Right hindlimb (tissue), 1 donor: ENCODE data around the gene AKNA.

Experiments used
- DNase-seq: peaks from one replicate; pipeline ENCODE4 v3.0.0-alpha.2; 2018

Gene AKNA

GRCh38 chr9:114413861-114414301, 26.1 kb upstream of the AKNA start:
- DNase-seq: no peak

GRCh38 chr9:114412048-114412683, 24.4 kb upstream of the AKNA start:
- no peak for DNase-seq

DNA sequence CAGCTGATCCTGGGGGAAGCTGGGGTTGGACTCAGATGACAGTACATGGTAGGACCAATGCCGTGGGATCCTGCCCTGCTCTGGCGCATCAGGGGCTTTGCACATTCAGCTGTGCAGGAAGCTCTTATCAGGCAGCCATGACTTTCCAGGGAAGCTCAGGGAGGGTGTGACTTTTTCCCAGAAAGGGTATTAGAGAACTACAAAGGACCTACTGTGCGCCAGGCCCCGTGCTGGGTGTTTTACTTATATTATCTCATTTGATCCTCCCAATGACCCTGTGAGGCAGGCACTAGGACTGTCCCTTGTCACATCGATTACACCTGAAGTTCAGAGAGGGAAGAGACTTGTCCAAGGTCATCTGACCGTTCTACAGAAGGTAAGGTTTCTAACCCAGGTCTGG, 23.7 kb upstream of the AKNA start:
- DNase-seq: no peak

- DNase-seq: no peak
Observed at GRCh38 chr9:114410910-114411309, 23.1 kb upstream of the AKNA start.

GRCh38 chr9:114409842-114410241, 22.1 kb upstream of the AKNA start:
- no peak for DNase-seq

DNA sequence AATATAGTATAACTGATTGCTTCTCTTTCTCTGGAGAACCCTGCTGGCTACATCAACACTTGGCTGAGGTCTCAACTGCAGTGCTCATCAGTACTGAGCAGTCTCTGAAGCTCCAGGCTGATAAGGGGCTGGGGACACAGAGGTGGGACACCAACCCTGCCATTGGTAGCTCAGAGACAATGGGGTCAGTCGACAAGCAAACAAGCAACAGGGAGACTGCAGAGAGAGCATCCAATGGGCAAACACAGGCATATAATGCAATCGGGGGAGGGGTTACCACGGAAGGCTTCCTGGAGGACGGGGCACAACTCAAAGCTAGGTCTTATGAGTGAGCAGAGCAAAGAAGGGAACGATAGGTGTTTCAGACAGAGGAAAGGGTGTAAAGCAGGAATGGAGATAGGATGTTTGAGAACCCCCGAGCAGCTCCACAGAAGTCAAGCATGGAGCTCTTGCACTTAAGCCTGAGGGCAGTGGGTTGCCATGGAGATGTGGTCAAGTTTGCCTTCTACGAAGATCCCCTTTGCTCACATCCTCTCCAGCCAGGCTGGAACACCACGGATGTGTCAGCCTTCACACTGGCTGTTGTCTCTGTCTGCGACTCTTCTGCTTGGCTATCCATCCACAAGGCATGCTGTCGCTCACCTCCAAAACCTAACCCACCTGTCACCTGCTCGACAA, 21.5 kb upstream of the AKNA start:
- DNase-seq: no peak

DNA sequence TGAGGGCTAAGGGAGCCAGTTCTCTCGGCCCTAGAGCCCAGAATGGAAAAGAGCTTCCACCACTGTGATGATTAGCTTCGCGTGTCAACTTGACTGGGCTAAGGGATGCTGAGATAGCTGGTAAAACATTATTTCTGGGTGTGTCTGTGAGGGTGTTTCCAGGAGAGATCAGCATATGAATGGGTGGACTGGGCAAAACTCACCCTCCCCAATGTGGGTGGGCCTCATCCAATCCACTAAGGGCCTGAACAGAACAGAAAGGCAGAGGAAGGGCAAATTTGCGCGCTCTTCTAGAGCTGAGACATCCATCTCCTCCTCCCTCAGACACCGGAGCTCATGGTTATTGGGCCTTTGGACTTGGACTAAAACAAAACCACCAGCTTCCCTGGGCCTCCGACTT, 20.9 kb upstream of the AKNA start:
- no peak for DNase-seq

DNA sequence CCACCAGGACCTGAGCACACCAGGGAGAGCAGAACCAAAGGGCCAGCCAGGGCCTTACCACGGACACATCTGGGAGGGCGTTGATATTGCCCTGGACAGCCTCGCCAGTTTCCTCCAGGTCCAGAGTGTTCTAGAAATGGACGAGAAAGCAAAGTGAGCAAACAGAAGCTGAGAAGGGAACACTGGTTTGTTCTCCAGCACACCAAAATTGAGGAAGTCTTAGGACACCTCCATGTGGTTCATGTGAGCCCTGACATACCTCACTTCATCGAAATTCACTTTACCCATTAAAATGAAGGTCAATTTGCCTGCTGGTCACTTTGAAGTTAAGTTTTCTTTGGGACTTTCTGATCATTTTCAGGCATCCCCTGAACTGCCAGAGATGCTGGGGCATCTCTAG, 20.1 kb upstream of the AKNA start:
- no peak for DNase-seq

DNA sequence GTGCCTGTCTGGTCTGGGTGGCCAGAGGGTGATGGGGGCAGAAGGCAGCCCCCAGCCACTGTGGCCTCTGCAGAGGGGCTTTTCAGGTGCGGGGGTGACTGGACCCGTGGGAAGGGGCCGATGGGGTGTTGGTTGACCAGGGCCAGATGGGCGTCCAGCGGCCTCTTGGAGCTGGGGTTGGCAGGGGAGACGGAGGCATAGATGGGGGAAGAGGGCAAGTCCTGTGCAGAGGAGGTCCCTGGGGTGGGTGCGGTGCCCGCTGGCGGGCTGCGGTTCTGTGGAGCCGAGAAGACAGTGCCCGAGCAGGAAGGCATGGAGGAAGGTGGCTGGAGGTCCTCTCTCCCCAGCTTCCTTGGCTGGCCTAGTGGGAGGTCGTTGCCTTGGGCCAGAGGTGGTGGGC, 18.7 kb upstream of the AKNA start:
- no peak for DNase-seq

GRCh38 chr9:114405294-114406034, 17.7 kb upstream of the AKNA start:
- peak; percentile 85 for DNase-seq

DNA sequence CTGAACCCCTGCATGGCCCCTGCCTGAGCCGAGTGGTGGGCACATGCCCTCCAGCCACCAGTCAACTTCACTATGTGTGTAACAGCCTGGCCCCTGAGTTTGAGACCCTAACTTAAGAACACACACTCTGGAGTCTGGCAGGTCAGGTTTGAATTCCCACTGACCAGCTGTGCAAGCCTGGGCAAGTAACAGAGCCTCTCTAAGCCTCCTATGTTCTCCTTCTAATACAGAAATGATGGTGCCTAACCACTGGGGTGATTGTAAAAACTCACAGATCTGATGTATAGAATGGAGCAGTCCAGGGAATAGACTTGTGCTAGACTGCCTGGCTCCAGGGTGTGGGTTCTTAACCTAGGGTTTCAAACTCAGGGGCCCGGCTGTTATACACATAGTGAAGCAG, 16.7 kb upstream of the AKNA start:
- DNase-seq: no peak

- no peak for DNase-seq
Observed at GRCh38 chr9:114403153-114403756, 15.5 kb upstream of the AKNA start.

- no peak for DNase-seq
Observed at GRCh38 chr9:114401344-114401743, 13.6 kb upstream of the AKNA start.

- DNase-seq: no peak
Observed at GRCh38 chr9:114400772-114401171, 13.0 kb upstream of the AKNA start.

GRCh38 chr9:114400219-114400618, 12.4 kb upstream of the AKNA start:
- no peak for DNase-seq

GRCh38 chr9:114399381-114399780, 11.6 kb upstream of the AKNA start:
- DNase-seq: no peak

DNA sequence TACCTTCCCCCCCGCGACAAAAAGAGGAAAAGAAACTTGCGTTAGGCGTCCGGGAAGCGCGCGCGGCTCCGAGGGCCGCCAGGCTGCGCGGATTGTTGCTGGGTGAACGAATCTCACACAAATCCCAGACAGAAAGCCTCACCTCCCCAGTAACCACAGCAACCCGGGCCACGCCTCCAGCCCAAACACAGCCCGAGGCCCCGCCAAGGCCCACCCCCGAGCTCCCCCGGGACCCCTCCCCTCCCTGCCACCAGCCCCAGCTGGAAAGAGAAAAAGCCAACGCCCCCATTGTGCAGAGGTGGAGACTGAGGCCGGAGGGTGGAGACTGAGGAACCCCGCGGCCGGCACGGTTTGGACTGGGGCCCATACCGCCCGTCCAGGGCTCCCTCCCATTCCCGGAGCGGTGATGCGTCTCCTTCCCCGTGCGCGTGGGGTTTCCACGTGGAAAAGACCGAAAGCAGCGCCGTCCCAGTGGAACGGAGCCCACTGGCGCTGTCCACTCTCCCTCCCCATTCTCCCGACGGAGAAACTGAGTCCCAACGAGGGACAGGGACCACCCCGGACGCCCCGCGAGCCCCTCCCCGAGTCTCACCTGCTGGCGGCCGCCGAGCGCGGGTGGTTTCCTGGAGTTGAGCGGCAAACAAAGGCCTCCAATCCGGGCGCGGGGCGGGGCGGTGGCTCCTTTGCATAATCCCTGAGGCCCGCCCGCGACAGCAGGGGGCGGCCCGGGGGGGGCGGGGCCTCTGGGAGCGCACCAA, 10.2 kb upstream of the AKNA start:
- peak; percentile 96 for DNase-seq

DNA sequence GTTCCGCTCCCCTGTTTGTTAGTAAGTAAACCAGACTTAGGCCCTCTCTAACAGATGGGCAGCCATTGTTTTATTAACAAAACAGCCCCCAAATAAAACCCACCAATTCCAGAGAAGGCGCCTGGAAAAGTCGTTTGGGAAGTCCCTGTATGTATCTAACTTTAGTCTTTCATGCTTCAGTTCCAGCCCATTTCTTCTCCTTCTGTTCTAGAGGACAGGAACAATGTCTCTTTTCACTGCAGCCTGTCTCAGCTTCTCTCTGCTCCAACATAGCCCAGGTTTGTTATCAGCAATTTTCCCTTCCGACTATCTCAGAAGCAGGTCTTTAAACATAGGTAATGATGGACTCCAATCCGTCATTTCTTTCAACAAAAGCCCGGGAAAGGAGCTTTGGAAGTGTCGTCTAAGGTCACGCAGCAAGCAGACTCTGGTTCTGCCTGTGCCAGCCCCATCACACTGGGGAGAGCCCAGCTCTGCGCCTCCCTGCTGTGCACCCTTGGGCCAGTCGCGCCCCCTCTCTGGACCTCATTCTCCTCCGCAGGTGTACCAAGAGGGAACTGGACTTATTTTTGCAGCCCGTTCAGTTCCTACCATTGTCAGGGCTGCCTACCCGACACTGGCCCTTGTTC, 9.6 kb upstream of the AKNA start:
- no peak for DNase-seq

DNA sequence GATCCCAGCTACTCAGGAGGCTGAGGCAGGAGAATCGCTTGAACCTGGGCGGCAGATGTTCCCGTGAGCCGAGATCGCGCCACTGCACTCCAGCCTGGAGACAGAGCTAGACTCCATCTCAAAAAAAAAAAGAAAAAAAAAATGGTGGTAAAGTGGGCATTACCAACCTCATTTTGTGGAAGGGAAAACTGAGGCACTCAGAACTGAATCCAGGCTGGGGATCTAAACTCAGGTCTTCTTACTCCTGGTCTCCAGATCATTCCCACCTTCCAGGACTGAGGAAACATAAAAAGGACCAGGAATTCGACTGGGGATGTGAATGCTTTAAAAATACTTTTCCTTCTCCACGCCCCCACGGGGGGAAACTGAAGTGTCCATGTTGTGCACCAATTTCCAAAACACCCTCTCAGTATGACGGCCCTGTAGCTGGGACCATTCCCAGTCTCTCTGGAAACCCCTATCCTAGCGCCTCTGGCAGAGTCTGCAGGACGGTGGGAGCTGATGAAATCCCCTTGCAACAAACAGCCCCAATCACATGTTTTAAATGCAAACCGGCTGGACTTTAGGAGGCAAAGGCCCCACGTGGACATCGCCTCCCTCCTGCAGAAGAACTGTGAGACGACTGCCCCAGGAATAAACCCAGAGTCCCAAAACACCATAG, 8.9 kb upstream of the AKNA start:
- peak; percentile 84 for DNase-seq

DNA sequence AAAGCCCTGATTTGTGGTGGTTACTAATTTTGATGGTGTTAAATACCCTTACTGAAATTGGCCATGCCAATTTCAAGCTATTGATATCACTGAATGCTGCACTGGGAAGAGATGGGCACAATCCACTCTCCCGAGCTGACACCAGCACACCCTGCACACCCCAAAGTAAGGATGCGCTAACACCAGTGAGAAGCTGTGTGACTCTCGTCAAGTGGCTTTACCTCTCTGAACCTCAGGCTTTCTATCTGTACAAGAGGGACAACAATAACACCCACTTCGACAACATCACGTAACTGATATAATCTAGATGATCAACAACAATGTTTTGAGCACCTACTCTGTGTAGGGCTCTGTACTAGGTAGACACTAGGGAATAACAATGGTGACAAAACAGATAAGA, 8.0 kb upstream of the AKNA start:
- DNase-seq: no peak

DNA sequence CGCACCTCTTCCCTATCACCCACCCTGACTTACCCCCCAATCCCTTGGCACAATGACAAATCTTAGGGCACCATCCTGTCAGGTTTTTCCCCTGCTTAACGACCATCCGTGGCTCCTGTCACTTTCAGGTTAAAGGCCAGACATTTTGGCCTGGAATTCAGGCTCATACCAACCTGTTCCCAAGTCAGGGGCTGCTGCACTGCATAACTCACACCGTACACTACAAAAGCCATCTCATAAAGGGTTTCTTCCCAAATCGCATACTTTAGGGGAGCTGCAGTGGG, 7.5 kb upstream of the AKNA start:
- no peak for DNase-seq
